ENCODE results near the gene MRM1. TPM values are rescaled to one million over a fixed set of nuclear protein-coding genes. Genes with fewer than 3 reads are reported as not detected.

MRM1 gene
- total and polyA plus RNA-seq, 9 of the 15 experiments (the other 6 are each of a cell fraction or from before 2014, with no cell fraction given) = 0.61 to 28.4 (median 21.5) TPM

DNA sequence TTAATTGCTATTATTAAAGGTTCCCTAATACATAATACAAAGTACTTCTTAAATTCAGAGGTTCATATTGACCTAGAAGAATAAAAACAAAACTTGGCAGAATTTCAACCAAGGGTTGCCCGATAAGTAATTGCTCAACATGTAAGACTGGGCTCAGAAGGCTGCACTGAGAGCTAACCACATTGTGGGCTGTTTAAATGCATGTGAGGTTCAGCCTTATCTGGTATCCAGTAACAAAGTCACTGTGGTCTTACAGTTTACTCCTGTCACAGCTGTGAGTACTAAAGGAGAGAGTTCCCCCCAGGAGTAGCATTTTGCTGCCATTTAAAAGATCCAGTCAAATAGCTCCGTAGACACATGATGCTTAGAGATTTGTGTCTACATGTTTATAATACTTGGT is 11.3 kb upstream of the MRM1 start (continued):
- TF ChIP-seq, protein P1, sequence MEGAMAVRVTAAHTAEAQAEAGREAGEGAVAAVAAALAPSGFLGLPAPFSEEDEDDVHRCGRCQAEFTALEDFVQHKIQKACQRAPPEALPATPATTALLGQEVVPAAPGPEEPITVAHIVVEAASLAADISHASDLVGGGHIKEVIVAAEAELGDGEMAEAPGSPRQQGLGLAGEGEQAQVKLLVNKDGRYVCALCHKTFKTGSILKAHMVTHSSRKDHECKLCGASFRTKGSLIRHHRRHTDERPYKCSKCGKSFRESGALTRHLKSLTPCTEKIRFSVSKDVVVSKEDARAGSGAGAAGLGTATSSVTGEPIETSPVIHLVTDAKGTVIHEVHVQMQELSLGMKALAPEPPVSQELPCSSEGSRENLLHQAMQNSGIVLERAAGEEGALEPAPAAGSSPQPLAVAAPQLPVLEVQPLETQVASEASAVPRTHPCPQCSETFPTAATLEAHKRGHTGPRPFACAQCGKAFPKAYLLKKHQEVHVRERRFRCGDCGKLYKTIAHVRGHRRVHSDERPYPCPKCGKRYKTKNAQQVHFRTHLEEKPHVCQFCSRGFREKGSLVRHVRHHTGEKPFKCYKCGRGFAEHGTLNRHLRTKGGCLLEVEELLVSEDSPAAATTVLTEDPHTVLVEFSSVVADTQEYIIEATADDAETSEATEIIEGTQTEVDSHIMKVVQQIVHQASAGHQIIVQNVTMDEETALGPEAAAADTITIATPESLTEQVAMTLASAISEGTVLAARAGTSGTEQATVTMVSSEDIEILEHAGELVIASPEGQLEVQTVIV (CRISPR knock-in tag; IDR thresholded peaks at IDR 0.05; ENCODE audit: borderline replicate concordance) = no peak
- TF ChIP-seq NCOA4 (IDR thresholded peaks at IDR 0.05; ENCODE audit: partially characterized antibody) = no peak
- no peak for TF ChIP-seq ZEB2 (IDR thresholded peaks at IDR 0.05)
- TF ChIP-seq SAFB2 (IDR thresholded peaks at IDR 0.05; ENCODE audit: borderline replicate concordance, low read depth, low read length, severe bottlenecking) = no peak
- TF ChIP-seq, protein P2, sequence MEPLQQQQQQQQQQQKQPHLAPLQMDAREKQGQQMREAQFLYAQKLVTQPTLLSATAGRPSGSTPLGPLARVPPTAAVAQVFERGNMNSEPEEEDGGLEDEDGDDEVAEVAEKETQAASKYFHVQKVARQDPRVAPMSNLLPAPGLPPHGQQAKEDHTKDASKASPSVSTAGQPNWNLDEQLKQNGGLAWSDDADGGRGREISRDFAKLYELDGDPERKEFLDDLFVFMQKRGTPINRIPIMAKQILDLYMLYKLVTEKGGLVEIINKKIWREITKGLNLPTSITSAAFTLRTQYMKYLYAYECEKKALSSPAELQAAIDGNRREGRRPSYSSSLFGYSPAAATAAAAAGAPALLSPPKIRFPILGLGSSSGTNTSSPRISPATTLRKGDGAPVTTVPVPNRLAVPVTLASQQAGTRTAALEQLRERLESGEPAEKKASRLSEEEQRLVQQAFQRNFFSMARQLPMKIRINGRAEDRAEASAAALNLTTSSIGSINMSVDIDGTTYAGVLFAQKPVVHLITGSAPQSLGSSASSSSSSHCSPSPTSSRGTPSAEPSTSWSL (CRISPR knock-in tag; IDR thresholded peaks at IDR 0.05; ENCODE audit: borderline replicate concordance) = no peak
- TF ChIP-seq, protein P3, sequence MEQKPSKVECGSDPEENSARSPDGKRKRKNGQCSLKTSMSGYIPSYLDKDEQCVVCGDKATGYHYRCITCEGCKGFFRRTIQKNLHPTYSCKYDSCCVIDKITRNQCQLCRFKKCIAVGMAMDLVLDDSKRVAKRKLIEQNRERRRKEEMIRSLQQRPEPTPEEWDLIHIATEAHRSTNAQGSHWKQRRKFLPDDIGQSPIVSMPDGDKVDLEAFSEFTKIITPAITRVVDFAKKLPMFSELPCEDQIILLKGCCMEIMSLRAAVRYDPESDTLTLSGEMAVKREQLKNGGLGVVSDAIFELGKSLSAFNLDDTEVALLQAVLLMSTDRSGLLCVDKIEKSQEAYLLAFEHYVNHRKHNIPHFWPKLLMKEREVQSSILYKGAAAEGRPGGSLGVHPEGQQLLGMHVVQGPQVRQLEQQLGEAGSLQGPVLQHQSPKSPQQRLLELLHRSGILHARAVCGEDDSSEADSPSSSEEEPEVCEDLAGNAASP (IDR thresholded peaks at IDR 0.05) = no peak
- TF ChIP-seq BDP1 (IDR thresholded peaks at IDR 0.05; ENCODE audit: insufficient read depth, insufficient read length) = no peak
- TF ChIP-seq NFIX (CRISPR knock-in tag; IDR thresholded peaks at IDR 0.05; ENCODE audit: low read depth) = no peak
- TF ChIP-seq ZNF41 (CRISPR knock-in tag; conservative IDR thresholded peaks at IDR 0.05) = no peak
- TF ChIP-seq FOXP1 (CRISPR knock-in tag; IDR thresholded peaks at IDR 0.05) = no peak
- 0 out of 2 replicates have a peak, but pooled peaks have one; percentile 11 for TF ChIP-seq CREM (IDR thresholded peaks at IDR 0.05; ENCODE audit: low read depth)
- no peak for TF ChIP-seq ZZZ3 (IDR thresholded peaks at IDR 0.05)
- TF ChIP-seq MTF1 (CRISPR knock-in tag; IDR thresholded peaks at IDR 0.05; ENCODE audit: borderline replicate concordance) = no peak
- TF ChIP-seq, protein P4, sequence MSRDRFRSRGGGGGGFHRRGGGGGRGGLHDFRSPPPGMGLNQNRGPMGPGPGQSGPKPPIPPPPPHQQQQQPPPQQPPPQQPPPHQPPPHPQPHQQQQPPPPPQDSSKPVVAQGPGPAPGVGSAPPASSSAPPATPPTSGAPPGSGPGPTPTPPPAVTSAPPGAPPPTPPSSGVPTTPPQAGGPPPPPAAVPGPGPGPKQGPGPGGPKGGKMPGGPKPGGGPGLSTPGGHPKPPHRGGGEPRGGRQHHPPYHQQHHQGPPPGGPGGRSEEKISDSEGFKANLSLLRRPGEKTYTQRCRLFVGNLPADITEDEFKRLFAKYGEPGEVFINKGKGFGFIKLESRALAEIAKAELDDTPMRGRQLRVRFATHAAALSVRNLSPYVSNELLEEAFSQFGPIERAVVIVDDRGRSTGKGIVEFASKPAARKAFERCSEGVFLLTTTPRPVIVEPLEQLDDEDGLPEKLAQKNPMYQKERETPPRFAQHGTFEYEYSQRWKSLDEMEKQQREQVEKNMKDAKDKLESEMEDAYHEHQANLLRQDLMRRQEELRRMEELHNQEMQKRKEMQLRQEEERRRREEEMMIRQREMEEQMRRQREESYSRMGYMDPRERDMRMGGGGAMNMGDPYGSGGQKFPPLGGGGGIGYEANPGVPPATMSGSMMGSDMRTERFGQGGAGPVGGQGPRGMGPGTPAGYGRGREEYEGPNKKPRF (IDR thresholded peaks at IDR 0.05; ENCODE audit: low read depth, low read length) = no peak
- TF ChIP-seq TSC22D4 (tag; IDR thresholded peaks at IDR 0.05) = no peak
- TF ChIP-seq, protein P5, sequence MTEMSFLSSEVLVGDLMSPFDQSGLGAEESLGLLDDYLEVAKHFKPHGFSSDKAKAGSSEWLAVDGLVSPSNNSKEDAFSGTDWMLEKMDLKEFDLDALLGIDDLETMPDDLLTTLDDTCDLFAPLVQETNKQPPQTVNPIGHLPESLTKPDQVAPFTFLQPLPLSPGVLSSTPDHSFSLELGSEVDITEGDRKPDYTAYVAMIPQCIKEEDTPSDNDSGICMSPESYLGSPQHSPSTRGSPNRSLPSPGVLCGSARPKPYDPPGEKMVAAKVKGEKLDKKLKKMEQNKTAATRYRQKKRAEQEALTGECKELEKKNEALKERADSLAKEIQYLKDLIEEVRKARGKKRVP (CRISPR knock-in tag; IDR thresholded peaks at IDR 0.05) = no peak
